ENCODE results near the gene PACRG.

The PACRG gene

GRCh38 chr6:163354085-163354484 lies 626.3 kb downstream of the PACRG start:
- no peak for DNase-seq (ENCODE audit: low read depth)

DNA sequence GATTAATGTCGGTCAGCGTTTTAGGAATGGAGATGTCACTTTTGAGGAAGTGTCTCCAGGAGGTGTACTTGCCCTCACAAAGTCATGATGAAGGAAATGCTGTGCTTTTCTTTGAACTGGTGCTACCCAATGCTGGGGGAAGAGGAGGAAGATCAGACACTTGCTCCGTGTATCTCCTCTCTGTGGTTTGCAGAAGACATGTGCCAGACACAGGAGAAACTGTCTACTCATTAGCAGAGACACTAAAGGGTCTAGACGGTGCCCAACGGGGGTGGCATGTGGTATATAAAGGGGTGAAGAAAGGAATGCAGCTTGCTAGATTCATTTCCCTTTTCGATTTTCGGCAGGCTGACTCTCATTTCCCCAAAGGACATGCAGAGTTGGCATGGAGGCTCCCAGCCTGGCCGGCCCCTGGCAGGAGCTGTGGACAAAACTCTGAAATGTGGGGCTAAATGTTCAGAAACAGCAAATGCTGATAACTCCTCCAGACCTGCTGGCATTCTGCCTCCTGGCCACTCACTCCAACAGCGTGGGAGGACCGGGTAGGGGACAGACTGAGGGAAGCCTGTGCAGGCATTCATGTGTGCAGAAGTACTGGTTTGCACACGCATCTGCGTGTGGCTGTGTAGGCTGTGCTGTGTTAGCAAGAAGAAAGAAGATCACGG lies 627.1 kb downstream of the PACRG start:
- no peak for DNase-seq (ENCODE audit: low read depth)

DNA sequence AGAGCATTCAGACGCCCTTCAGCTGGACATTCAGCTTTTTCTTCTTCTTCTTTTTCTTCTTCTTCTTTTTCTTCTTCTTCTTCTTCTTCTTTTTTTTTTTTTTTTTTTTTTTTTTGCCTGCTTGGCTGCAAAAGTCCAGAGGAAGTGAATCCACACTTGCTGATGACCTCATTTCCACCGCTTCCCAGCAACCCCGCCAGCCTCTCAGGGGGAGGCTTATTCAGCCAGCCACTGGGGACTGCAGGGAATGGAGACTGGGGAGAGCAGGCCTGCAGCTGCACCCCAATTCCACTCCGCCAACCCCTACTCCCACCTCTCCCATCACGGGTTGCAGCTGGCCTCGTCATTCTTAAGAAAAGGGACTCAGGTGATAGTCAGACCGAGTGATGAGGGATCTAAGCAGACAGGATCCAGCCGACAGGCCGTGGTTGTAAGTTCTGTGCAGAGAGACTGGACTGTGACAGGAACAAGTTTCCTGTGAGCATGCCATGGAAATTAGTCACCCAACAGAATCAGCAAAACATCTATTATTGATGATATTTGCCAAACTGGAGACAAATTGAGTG lies 627.7 kb downstream of the PACRG start:
- no peak for DNase-seq (ENCODE audit: low read depth)

- DNase-seq (ENCODE audit: low read depth): no peak
These were observed 628.5 kb downstream of the PACRG start for GRCh38 chr6:163356324-163356723.

GRCh38 chr6:163356743-163357142 lies 629.0 kb downstream of the PACRG start:
- no peak for DNase-seq (ENCODE audit: low read depth)

DNA sequence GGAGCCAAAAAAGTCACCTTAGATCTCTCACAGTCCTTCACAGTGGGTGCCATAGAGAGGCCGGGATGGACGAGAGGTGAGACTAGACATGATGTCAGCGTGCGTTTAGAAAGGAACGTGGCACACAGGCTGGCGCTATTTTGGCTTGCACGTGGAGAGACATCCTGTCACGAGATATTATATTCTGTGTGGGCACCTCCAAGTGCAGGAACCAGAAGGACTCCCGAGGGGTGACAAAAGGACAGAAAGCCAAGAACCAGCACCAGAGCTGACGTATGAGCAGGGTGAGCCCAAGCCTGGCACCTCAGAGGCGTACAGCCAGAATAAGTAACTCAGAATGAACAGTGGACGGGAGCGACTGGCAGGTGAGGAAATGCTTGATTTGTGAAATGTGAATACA lies 636.9 kb downstream of the PACRG start:
- no peak for DNase-seq (ENCODE audit: low read depth)

All from stimulated activated CD8-positive, alpha-beta memory T cell treated with anti-CD3 and anti-CD28 coated beads, Interleukin-12 subunit alpha, Interleukin-12 subunit beta, amount 100 ng/mL, for 1 hour (primary cell).